ENCODE data around the gene SHISAL1. TPM values are rescaled to one million over a fixed set of nuclear protein-coding genes. Genes with fewer than 3 reads are reported as not detected.

SHISAL1 gene
- total RNA-seq, 1 experiment from 2014 or later: 2.9 TPM

- Histone ChIP-seq H4K91ac (ENCODE audit: insufficient read length, low read depth, low read length) (no peak overlapping the region), H3K23ac (ENCODE audit: insufficient read length, low read depth, low read length) (no peak overlapping the region), H2BK5ac (ENCODE audit: insufficient read length, low read length) (no peak overlapping the region), H3K9me3 (ENCODE audit: control insufficient read depth, low read depth, low read length) (no peaks in the 10 kb centered on the region), H3K4me1 (ENCODE audit: insufficient read depth, low read length) (no peaks in the 10 kb centered on the region), H2BK20ac (ENCODE audit: low read depth, low read length, poor library complexity, severe bottlenecking) (no peak overlapping the region), H3K79me1 (ENCODE audit: insufficient read depth, low read depth, low read length, poor library complexity, severe bottlenecking) (no peaks in the 10 kb centered on the region), H4K8ac (replicated peaks; ENCODE audit: insufficient read length, low read depth, low read length) (no peak overlapping the region), H4K20me1 (ENCODE audit: control insufficient read depth, insufficient read depth, insufficient read length) (no peaks in the 10 kb centered on the region), H3K4ac (ENCODE audit: low read depth, low read length) (no peak overlapping the region), H2AK5ac (ENCODE audit: insufficient read length, low read length) (no peak overlapping the region), H3K14ac (ENCODE audit: insufficient read depth, low read length) (no peak overlapping the region), H2BK120ac (ENCODE audit: low read depth, low read length, poor library complexity, severe bottlenecking) (no peak overlapping the region), H3K56ac (ENCODE audit: insufficient read length, low read depth, low read length) (no peak overlapping the region), H2AFZ (ENCODE audit: low read length) (no peak overlapping the region), H3K79me2 (ENCODE audit: insufficient read depth, low read length) (no peaks in the 10 kb centered on the region), H2BK15ac (ENCODE audit: low read depth, low read length) (no peak overlapping the region), H3K27ac (ENCODE audit: insufficient read length, low read depth, low read length) (no peak overlapping the region), H3K18ac (ENCODE audit: insufficient read length, low read depth, low read length) (no peak overlapping the region), H3K27me3 (ENCODE audit: insufficient read depth, low read length) (no peaks in the 10 kb centered on the region), H2BK12ac (ENCODE audit: insufficient read length, low read depth, low read length) (no peak overlapping the region), H4K5ac (ENCODE audit: insufficient read length, low read depth, low read length) (no peak overlapping the region), H3K4me2 (ENCODE audit: insufficient read depth, insufficient read length, low read length) (no peak overlapping the region), H3K9ac (ENCODE audit: extremely low read depth, insufficient read length, low read length) (no peak overlapping the region), H3K23me2 (ENCODE audit: insufficient read length, low read depth, low read length, poor library complexity, severe bottlenecking) (no peaks in the 10 kb centered on the region), H3T11ph (ENCODE audit: low read length) (no peak overlapping the region)
- Mint-ChIP-seq H3K4me1 (peaks cover 0 to 4% of the 10 kb centered on the region in 2 experiments; a peak in 2 of 4 replicates), H3K36me3 (ENCODE audit: insufficient read depth in 1 of 3, low read depth in 3 of 3) (peaks cover 0 to 3% (median 0%) of the 10 kb centered on the region in 3 experiments; a peak in 2 of 7 replicates), H3K27me3 (ENCODE audit: low read depth) (peaks cover 11% of the 10 kb centered on the region), H3K4me3 (no peak overlapping the region), H3K27ac (no peak overlapping the region; a peak in 1 of 7 replicates), H3K9me3 (peaks cover 0 to 14% of the 10 kb centered on the region in 2 experiments; a peak in 3 of 5 replicates)
- TF ChIP-seq CTCF (conservative IDR thresholded peaks at IDR 0.05): no peak
- no CpG with 5 or more reads among the region's 12 CpGs for WGBS (ENCODE audit: extremely low coverage, insufficient read length, low lambda C conversion rate)
- no peak for DNase-seq
Measured at GRCh38 chr22:44211946-44212930, 100.5 kb downstream of the SHISAL1 start.
